GM12878 (cell line): Measurements from ENCODE around the gene HCLS1. TPM values are rescaled to one million over a fixed set of nuclear protein-coding genes. Genes with fewer than 3 reads are reported as not detected.

ENCODE experiments used
- ATAC-seq: fragments of 200-7000 bp; cut with Tn5 transposase; 3 replicates; pipeline ENCODE4 v1.9.1; 2020; ENCODE audit warnings: mild to moderate bottlenecking, moderate library complexity
- BruUV-seq: library from RNA; stranded (reverse); fragments of 400-500 nt; replicated peaks from 2 replicates; lab custom pipeline; 2021; lab: Mats Ljungman, UMichigan
- CTCF ChIA-PET: fragments of 300-600 bp; sonication (Branson Sonifier 250); formaldehyde crosslinking; extraction: SDS; loops from one replicate; lab custom pipeline; 2021; ENCODE audit warnings: inconsistent platforms; lab: Yijun Ruan, JAX
- POLR2A ChIA-PET: fragments of 350-600 bp; formaldehyde crosslinking; extraction: SDS; loops from one replicate; lab custom pipeline; 2021; ENCODE audit warnings: inconsistent platforms; lab: Charles Lee
- RAD21 ChIA-PET: fragments of 300-600 bp; sonication (Branson Sonifier 250); formaldehyde crosslinking; loops from one replicate; lab custom pipeline; 2023; ENCODE audit warnings: antibody characterized with exemption; ENCODE audit not compliant: unreplicated experiment; lab: Charles Lee
- SMC1A ChIA-PET: fragments of 300-600 bp; sonication (Branson Sonifier 250); formaldehyde crosslinking; loops from one replicate; lab custom pipeline; 2023; ENCODE audit not compliant: unreplicated experiment, uncharacterized antibody; lab: Charles Lee
- DNase-seq: peaks from one replicate; pipeline ENCODE4 v3.0.0-alpha.2; 2011; ENCODE audit warnings: low read depth, low spot score
- FAIRE-seq: peaks from 3 replicates; lab custom pipeline; 2011; peaks lifted over from hg19 to GRCh38; lab: Jason Lieb, UNC
- H2AFZ ChIP-seq: 2 replicates; pipeline ENCODE4 v1.6.0; 2011; ENCODE audit warnings: low read depth, low read length, control low read depth; ENCODE audit not compliant: control insufficient read depth
- H3K27ac ChIP-seq: 2 replicates; pipeline ENCODE4 v1.5.1; 2011; ENCODE audit warnings: control low read depth; ENCODE audit not compliant: control insufficient read depth, insufficient read depth
- H3K27me3 ChIP-seq, 2 experiments: replicated peaks in 1 of 2; 2 replicates each; pipeline versions ENCODE4 v1.6.0 to v1.6.1; 2011; ENCODE audit warnings: low read length in 1 of 2; ENCODE audit not compliant: control insufficient read depth in 2 of 2, insufficient read depth in 2 of 2
- H3K36me3 ChIP-seq, 2 experiments: 2 replicates each; pipeline ENCODE4 v1.5.1; 2011; ENCODE audit warnings: low read length in 1 of 2; ENCODE audit not compliant: control insufficient read depth in 2 of 2, insufficient read depth in 2 of 2
- H3K4me1 ChIP-seq: 2 replicates; pipeline ENCODE4 v1.6.1; 2011; ENCODE audit warnings: mild to moderate bottlenecking, low read length, moderate library complexity, mixed read lengths; ENCODE audit not compliant: control insufficient read depth, insufficient read depth
- H3K4me2 ChIP-seq: 2 replicates; pipeline ENCODE4 v1.6.0; 2011; ENCODE audit warnings: control low read depth; ENCODE audit not compliant: control insufficient read depth, insufficient read depth
- H3K4me3 ChIP-seq: fragments of 200-600 bp; sonication (generic); 2 replicates; pipeline ENCODE4 v1.5.1; 2016
- H3K79me2 ChIP-seq: 2 replicates; pipeline ENCODE4 v1.6.0; 2011; ENCODE audit warnings: low read length; ENCODE audit not compliant: control insufficient read depth, insufficient read depth
- H3K9ac ChIP-seq: 2 replicates; pipeline ENCODE4 v1.8.0; 2011; ENCODE audit warnings: low read length, control low read depth, mixed read lengths; ENCODE audit not compliant: control insufficient read depth, insufficient read depth
- H3K9me3 ChIP-seq: replicated peaks from 3 replicates; pipeline ENCODE4 v1.5.1; 2011; ENCODE audit warnings: mild to moderate bottlenecking, low read length; ENCODE audit not compliant: control insufficient read depth, insufficient read depth
- H4K20me1 ChIP-seq: 2 replicates; pipeline ENCODE4 v1.6.0; 2011; ENCODE audit not compliant: control insufficient read depth, insufficient read depth
- BCL11A ChIP-seq: IDR thresholded peaks from 2 replicates; pipeline ENCODE4 v1.6.1; 2011; ENCODE audit warnings: low read depth, low read length
- BRCA1 ChIP-seq: IDR thresholded peaks from 2 replicates; pipeline ENCODE4 v1.6.1; 2011; ENCODE audit warnings: low read depth, low read length, improper control_type of control experiment
- GATAD2B ChIP-seq: fragments of 450-650 bp; conservative IDR thresholded peaks from 2 replicates; pipeline ENCODE4 v1.6.1; 2017; ENCODE audit warnings: low read depth, mild to moderate bottlenecking, moderate library complexity
- MXI1 ChIP-seq: fragments of 150-350 bp; IDR thresholded peaks from 2 replicates; pipeline ENCODE4 v1.6.1; 2011; ENCODE audit warnings: low read depth, mild to moderate bottlenecking, inconsistent platforms, low read length, improper control_type of control experiment
- NFXL1 ChIP-seq: fragments of 450-650 bp; IDR thresholded peaks from 2 replicates; pipeline ENCODE4 v1.6.1; 2017; ENCODE audit warnings: antibody characterized with exemption, mild to moderate bottlenecking, borderline replicate concordance
- POLR2AphosphoS5 ChIP-seq: IDR thresholded peaks from 2 replicates; pipeline ENCODE4 v1.6.1; 2011; ENCODE audit warnings: mild to moderate bottlenecking, low read length, inconsistent platforms
- RUNX3 ChIP-seq: IDR thresholded peaks from 2 replicates; pipeline ENCODE4 v1.6.1; 2012; ENCODE audit warnings: low read length, inconsistent platforms
- SMARCA5 ChIP-seq: fragments of 450-650 bp; IDR thresholded peaks from 2 replicates; pipeline ENCODE4 v1.6.1; 2017; ENCODE audit warnings: mild to moderate bottlenecking
- SUPT20H ChIP-seq: IDR thresholded peaks from 2 replicates; pipeline ENCODE4 v1.6.1; 2011; ENCODE audit warnings: low read depth, mild to moderate bottlenecking, low read length, moderate library complexity, borderline replicate concordance; ENCODE audit not compliant: control insufficient read depth
- SUZ12 ChIP-seq: fragments of 200-600 bp; sonication (generic); IDR thresholded peaks from one replicate; pipeline ENCODE4 v1.6.1; 2018; ENCODE audit warnings: antibody characterized with exemption, mild to moderate bottlenecking; ENCODE audit not compliant: unreplicated experiment
- TAF1 ChIP-seq: IDR thresholded peaks from 2 replicates; pipeline ENCODE4 v1.6.1; 2011; ENCODE audit warnings: mild to moderate bottlenecking, low read depth, low read length, borderline replicate concordance
- WGBS: methylation state at CpG from one replicate; pipeline ENCODE4 v1.1.6; 2016; ENCODE audit warnings: low lambda C conversion rate; ENCODE audit not compliant: insufficient replicate concordance, insufficient coverage; ENCODE audit errors: missing lambda C conversion rate; 5-methylcytosine and 5-hydroxymethylcytosine counted together
- in situ Hi-C: fragments of 300-500 bp; cut with MboI; formaldehyde crosslinking; loops from 9 replicates; pipeline ENCODE4 v1.14.3; 2018; ENCODE audit warnings: mixed read lengths
- intact Hi-C: fragments of 100-400 bp; cut with micrococcal nuclease; formaldehyde crosslinking; loops from one replicate; pipeline ENCODE4 v1.14.2; 2022; ENCODE audit not compliant: unreplicated experiment
- polyA plus RNA-seq, 11 experiments: library from polyadenylated mRNA; depleted of rRNA in 4 of 11; unstranded in 6 of 11; stranded (reverse) in 5 of 11; fragments of >200 nt; fragmentation: Nextera tagmentation in 4 of 11; fragmentation: Illumina TruSeq in 1 of 11; extraction: Ambion mirVana in 4 of 11; extraction: Trizol in 1 of 11; gene quantifications; 1 replicate in 1 of 11; 2 replicates in 10 of 11; pipeline versions ENCODE4 v1.2.1 to v1.2.3, GENCODE V29; 2011 to 2016; ENCODE audit warnings: inconsistent platforms in 2 of 11, missing spikeins in 2 of 11, low read depth in 1 of 11
- total RNA-seq, 4 experiments: library from RNA; depleted of rRNA in 3 of 4; stranded (reverse); fragments of >200 nt in 3 of 4; fragmentation: Illumina TruSeq in 1 of 4; extraction: Trizol in 1 of 4; gene quantifications; 2 replicates each; pipeline versions ENCODE4 v1.2.1 to v1.2.3, GENCODE V29; 2013 to 2021
- TF ChIP-seq, protein P1 (sequence below): fragments of 450-650 bp; IDR thresholded peaks from 2 replicates; pipeline ENCODE4 v1.6.1; 2016; ENCODE audit warnings: mild to moderate bottlenecking
- TF ChIP-seq, protein P2 (sequence below): fragments of 450-650 bp; IDR thresholded peaks from 2 replicates; pipeline ENCODE4 v1.6.1; 2017; ENCODE audit warnings: mild to moderate bottlenecking, moderate library complexity
- TF ChIP-seq, protein P3 (sequence below): IDR thresholded peaks from 2 replicates; pipeline ENCODE4 v1.6.1; 2012; ENCODE audit warnings: mild to moderate bottlenecking, low read depth, low read length

HCLS1 gene
- total and polyA plus RNA-seq, 10 of the 15 experiments (the other 5 are each of a cell fraction or from before 2014, with no cell fraction given): 51.6 to 344 (median 231) TPM

DNA sequence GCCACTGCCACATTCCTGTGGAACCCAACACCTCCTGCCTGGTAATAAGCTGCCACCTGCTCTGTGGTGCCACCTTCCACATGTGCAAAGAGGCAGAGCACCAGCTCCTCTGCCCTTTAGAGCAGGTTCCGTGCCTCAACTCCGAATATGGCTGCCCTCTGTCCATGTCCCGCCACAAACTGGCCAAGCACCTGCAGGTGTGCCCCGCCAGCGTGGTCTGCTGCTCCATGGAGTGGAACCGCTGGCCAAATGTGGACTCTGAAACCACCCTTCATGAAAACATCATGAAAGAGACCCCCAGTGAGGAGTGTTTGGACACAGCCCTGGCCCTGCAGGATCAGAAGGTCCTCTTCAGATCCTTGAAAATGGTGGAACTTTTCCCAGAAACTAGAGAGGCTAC, 39.2 kb downstream of the HCLS1 start (continued):
- TF ChIP-seq, protein P1, sequence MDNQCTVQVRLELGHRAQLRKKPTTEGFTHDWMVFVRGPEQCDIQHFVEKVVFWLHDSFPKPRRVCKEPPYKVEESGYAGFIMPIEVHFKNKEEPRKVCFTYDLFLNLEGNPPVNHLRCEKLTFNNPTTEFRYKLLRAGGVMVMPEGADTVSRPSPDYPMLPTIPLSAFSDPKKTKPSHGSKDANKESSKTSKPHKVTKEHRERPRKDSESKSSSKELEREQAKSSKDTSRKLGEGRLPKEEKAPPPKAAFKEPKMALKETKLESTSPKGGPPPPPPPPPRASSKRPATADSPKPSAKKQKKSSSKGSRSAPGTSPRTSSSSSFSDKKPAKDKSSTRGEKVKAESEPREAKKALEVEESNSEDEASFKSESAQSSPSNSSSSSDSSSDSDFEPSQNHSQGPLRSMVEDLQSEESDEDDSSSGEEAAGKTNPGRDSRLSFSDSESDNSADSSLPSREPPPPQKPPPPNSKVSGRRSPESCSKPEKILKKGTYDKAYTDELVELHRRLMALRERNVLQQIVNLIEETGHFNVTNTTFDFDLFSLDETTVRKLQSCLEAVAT: no peak
- TF ChIP-seq, protein P2, sequence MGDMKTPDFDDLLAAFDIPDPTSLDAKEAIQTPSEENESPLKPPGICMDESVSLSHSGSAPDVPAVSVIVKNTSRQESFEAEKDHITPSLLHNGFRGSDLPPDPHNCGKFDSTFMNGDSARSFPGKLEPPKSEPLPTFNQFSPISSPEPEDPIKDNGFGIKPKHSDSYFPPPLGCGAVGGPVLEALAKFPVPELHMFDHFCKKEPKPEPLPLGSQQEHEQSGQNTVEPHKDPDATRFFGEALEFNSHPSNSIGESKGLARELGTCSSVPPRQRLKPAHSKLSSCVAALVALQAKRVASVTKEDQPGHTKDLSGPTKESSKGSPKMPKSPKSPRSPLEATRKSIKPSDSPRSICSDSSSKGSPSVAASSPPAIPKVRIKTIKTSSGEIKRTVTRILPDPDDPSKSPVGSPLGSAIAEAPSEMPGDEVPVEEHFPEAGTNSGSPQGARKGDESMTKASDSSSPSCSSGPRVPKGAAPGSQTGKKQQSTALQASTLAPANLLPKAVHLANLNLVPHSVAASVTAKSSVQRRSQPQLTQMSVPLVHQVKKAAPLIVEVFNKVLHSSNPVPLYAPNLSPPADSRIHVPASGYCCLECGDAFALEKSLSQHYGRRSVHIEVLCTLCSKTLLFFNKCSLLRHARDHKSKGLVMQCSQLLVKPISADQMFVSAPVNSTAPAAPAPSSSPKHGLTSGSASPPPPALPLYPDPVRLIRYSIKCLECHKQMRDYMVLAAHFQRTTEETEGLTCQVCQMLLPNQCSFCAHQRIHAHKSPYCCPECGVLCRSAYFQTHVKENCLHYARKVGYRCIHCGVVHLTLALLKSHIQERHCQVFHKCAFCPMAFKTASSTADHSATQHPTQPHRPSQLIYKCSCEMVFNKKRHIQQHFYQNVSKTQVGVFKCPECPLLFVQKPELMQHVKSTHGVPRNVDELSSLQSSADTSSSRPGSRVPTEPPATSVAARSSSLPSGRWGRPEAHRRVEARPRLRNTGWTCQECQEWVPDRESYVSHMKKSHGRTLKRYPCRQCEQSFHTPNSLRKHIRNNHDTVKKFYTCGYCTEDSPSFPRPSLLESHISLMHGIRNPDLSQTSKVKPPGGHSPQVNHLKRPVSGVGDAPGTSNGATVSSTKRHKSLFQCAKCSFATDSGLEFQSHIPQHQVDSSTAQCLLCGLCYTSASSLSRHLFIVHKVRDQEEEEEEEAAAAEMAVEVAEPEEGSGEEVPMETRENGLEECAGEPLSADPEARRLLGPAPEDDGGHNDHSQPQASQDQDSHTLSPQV: no peak
- TF ChIP-seq BRCA1: no peak
- TF ChIP-seq SUPT20H: no peak
- TF ChIP-seq NFXL1: no peak

DNA sequence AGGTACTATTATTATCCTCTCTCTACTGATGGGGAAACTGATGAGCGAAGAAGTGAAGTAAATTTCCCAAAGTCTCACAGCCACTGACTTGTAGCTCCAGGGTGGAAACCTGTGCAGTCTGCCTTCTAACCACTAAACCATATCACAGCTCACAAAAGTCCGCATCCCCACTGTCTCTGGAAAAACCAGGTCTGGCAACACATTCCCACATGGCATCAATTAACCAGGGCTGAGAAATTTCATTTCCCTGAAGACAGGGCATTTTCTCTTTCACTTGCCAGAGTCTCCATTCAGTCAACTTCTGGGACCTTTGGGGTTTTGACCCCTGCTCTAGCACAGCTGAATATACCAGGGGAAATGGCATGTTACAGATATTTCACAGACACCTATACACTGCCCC, 41.0 kb downstream of the HCLS1 start:
- in situ Hi-C loops: no loop called here
- ChIA-PET POLR2A (no interaction called here), SMC1A (interaction anchor here (0.9 kb wide), 1 partner anchor 10 kb away, joined by 3 read pairs; no protein-coding TSS in a partner anchor), CTCF (no interaction called here), RAD21 (no interaction called here)
- no peak for ATAC-seq
- no peak for FAIRE-seq
- intact Hi-C loops: no loop called here
- WGBS: 88% methylated on average over 2 of the region's 2 CpGs
- Histone ChIP-seq H3K9ac (no peak overlapping the region), H2AFZ (no peak overlapping the region), H3K9me3 (no peaks in the 10 kb centered on the region), H4K20me1 (no peaks in the 10 kb centered on the region), H3K36me3 (no peaks in the 10 kb centered on the region), H3K79me2 (no peaks in the 10 kb centered on the region), H3K4me3 (no peak overlapping the region), H3K27me3 (no peaks in the 10 kb centered on the region), H3K27ac (no peak overlapping the region), H3K4me1 (no peaks in the 10 kb centered on the region), H3K4me2 (no peak overlapping the region)
- no peak for DNase-seq
- BruUV-seq: no TSS peak
- TF ChIP-seq TAF1: no peak
- no peak for TF ChIP-seq BCL11A
- no peak for TF ChIP-seq RUNX3
- TF ChIP-seq MXI1: no peak
- TF ChIP-seq SMARCA5: no peak
- no peak for TF ChIP-seq GATAD2B
- no peak for TF ChIP-seq SUZ12
- TF ChIP-seq, protein P3, sequence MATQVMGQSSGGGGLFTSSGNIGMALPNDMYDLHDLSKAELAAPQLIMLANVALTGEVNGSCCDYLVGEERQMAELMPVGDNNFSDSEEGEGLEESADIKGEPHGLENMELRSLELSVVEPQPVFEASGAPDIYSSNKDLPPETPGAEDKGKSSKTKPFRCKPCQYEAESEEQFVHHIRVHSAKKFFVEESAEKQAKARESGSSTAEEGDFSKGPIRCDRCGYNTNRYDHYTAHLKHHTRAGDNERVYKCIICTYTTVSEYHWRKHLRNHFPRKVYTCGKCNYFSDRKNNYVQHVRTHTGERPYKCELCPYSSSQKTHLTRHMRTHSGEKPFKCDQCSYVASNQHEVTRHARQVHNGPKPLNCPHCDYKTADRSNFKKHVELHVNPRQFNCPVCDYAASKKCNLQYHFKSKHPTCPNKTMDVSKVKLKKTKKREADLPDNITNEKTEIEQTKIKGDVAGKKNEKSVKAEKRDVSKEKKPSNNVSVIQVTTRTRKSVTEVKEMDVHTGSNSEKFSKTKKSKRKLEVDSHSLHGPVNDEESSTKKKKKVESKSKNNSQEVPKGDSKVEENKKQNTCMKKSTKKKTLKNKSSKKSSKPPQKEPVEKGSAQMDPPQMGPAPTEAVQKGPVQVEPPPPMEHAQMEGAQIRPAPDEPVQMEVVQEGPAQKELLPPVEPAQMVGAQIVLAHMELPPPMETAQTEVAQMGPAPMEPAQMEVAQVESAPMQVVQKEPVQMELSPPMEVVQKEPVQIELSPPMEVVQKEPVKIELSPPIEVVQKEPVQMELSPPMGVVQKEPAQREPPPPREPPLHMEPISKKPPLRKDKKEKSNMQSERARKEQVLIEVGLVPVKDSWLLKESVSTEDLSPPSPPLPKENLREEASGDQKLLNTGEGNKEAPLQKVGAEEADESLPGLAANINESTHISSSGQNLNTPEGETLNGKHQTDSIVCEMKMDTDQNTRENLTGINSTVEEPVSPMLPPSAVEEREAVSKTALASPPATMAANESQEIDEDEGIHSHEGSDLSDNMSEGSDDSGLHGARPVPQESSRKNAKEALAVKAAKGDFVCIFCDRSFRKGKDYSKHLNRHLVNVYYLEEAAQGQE: no peak
- no peak for TF ChIP-seq POLR2AphosphoS5
- TF ChIP-seq, all 136 proteins: peak for 0
